ENCODE data around the gene RXRG.

DNA sequence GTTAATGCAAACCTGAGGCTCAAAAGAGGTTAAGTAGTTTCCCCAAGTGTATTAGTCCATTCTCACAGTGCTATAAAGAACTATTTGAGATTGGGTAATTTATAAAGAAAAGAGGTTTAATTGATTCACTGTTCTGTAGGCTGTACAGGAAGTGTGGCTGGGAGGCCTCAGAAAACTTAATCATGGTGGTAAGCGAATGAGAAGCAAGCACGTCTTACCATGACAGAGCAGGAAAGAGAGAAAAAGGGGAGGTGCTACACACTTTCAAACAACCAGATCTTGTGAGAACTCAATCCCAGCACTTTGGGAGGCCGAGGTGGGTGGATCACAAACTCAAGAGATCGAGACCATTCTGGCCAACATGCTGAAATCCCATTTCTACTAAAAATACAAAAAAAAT lies 38.5 kb upstream of the RXRG start:
- TF ChIP-seq, protein P1, sequence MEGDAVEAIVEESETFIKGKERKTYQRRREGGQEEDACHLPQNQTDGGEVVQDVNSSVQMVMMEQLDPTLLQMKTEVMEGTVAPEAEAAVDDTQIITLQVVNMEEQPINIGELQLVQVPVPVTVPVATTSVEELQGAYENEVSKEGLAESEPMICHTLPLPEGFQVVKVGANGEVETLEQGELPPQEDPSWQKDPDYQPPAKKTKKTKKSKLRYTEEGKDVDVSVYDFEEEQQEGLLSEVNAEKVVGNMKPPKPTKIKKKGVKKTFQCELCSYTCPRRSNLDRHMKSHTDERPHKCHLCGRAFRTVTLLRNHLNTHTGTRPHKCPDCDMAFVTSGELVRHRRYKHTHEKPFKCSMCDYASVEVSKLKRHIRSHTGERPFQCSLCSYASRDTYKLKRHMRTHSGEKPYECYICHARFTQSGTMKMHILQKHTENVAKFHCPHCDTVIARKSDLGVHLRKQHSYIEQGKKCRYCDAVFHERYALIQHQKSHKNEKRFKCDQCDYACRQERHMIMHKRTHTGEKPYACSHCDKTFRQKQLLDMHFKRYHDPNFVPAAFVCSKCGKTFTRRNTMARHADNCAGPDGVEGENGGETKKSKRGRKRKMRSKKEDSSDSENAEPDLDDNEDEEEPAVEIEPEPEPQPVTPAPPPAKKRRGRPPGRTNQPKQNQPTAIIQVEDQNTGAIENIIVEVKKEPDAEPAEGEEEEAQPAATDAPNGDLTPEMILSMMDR (IDR thresholded peaks at IDR 0.05; ENCODE audit: low read depth, low read length, poor library complexity, severe bottlenecking) = no peak
- TF ChIP-seq EZH2phosphoT487 (IDR thresholded peaks at IDR 0.05; ENCODE audit: borderline replicate concordance, low read length) = no peak
